IgD-negative memory B cell (primary cell): ENCODE results near the gene RFXAP. TPM values are rescaled to one million over a fixed set of nuclear protein-coding genes. Genes with fewer than 3 reads are reported as not detected.

Experiments
- H3K27ac Mint-ChIP-seq, 3 donors: one replicate each; pipeline ENCODE4 v1.8.0; 2020 to 2022; ENCODE audit warnings: mild to moderate bottlenecking in 3 of 3, mixed read lengths in 3 of 3, moderate library complexity in 1 of 3
- H3K27me3 Mint-ChIP-seq: one replicate; pipeline ENCODE4 v1.8.0; 2021; ENCODE audit warnings: mixed read lengths
- H3K36me3 Mint-ChIP-seq: one replicate; pipeline ENCODE4 v1.8.0; 2020; ENCODE audit warnings: mild to moderate bottlenecking, mixed read lengths
- H3K4me1 Mint-ChIP-seq, 3 donors: one replicate each; pipeline ENCODE4 v1.8.0; 2020 to 2022; ENCODE audit warnings: mixed read lengths in 3 of 3, mild to moderate bottlenecking in 1 of 3
- H3K4me3 Mint-ChIP-seq, 4 donors: one replicate each; pipeline ENCODE4 v1.8.0; 2020 to 2022; ENCODE audit warnings: mild to moderate bottlenecking in 4 of 4, mixed read lengths in 4 of 4, moderate library complexity in 3 of 4
- H3K9me3 Mint-ChIP-seq, 3 donors: one replicate each; pipeline ENCODE4 v1.8.0; 2020 to 2021; ENCODE audit warnings: mixed read lengths in 3 of 3, mild to moderate bottlenecking in 1 of 3
- polyA plus RNA-seq: library from polyadenylated mRNA; unstranded; fragments of 300-500 nt; fragmentation: Illumina TruSeq; gene quantifications from one replicate; pipeline ENCODE4 v1.2.3, GENCODE V29; 2021

Gene RFXAP
- polyA plus RNA-seq, 1 donor from 2014 or later: 5.1 TPM

- no peak overlapping the region for H3K27ac Mint-ChIP-seq
- peaks cover 0 to 1% (median 0%) of the 10 kb centered on the region in 3 donors for H3K4me1 Mint-ChIP-seq
- no peaks in the 10 kb centered on the region for H3K36me3 Mint-ChIP-seq
- H3K9me3 Mint-ChIP-seq: no peaks in the 10 kb centered on the region
- H3K4me3 Mint-ChIP-seq: no peak overlapping the region
- peaks cover 11% of the 10 kb centered on the region for H3K27me3 Mint-ChIP-seq
Observed at GRCh38 chr13:36866232-36866631, 47.2 kb downstream of the RFXAP start.

- no peak overlapping the region for H3K27ac Mint-ChIP-seq
- no peaks in the 10 kb centered on the region for H3K9me3 Mint-ChIP-seq
- peaks cover 9% of the 10 kb centered on the region for H3K27me3 Mint-ChIP-seq
- no peak overlapping the region for H3K4me3 Mint-ChIP-seq
- no peaks in the 10 kb centered on the region for H3K36me3 Mint-ChIP-seq
- H3K4me1 Mint-ChIP-seq: no peaks in the 10 kb centered on the region
Observed at GRCh38 chr13:36870050-36870692, 51.1 kb downstream of the RFXAP start.

GRCh38 chr13:36872621-36873020, 53.6 kb downstream of the RFXAP start:
- H3K36me3 Mint-ChIP-seq: no peaks in the 10 kb centered on the region
- peaks cover 13% of the 10 kb centered on the region for H3K27me3 Mint-ChIP-seq
- H3K4me1 Mint-ChIP-seq: no peaks in the 10 kb centered on the region
- no peak overlapping the region for H3K4me3 Mint-ChIP-seq
- no peaks in the 10 kb centered on the region for H3K9me3 Mint-ChIP-seq
- no peak overlapping the region for H3K27ac Mint-ChIP-seq

GRCh38 chr13:36875431-36875830, 56.4 kb downstream of the RFXAP start:
- Mint-ChIP-seq H3K27ac (no peak overlapping the region), H3K36me3 (no peaks in the 10 kb centered on the region), H3K9me3 (no peaks in the 10 kb centered on the region), H3K27me3 (peaks cover 13% of the 10 kb centered on the region), H3K4me3 (no peak overlapping the region), H3K4me1 (no peaks in the 10 kb centered on the region)

GRCh38 chr13:36875961-36876360, 56.9 kb downstream of the RFXAP start:
- Mint-ChIP-seq H3K27me3 (peaks cover 13% of the 10 kb centered on the region), H3K4me3 (no peak overlapping the region), H3K36me3 (no peaks in the 10 kb centered on the region), H3K4me1 (no peaks in the 10 kb centered on the region), H3K27ac (no peak overlapping the region), H3K9me3 (no peaks in the 10 kb centered on the region)

Other genes starting within 250 kb of the RFXAP start
- not detected for gene SERTM1, start 145.2 kb upstream of the RFXAP start, polyA plus RNA-seq
- gene SMAD9, start 101.0 kb downstream of the RFXAP start, polyA plus RNA-seq: 0.04 TPM
- gene ALG5, start 180.1 kb downstream of the RFXAP start, polyA plus RNA-seq: 49.7 TPM
- gene EXOSC8, start 181.6 kb downstream of the RFXAP start, polyA plus RNA-seq: 72.9 TPM
- 40.8 TPM for gene SUPT20H, start 240.5 kb downstream of the RFXAP start, polyA plus RNA-seq